Epidermal melanocyte (primary cell): ENCODE data around the gene C17orf100.

Experiments
- DNase-seq: peaks from one replicate; pipeline ENCODE4 v3.0.0; 2011; ENCODE audit warnings: low spot score; ENCODE audit not compliant: insufficient read length

Gene C17orf100

GRCh38 chr17:6669479-6670212 lies 18.1 kb downstream of the C17orf100 start:
- no peak for DNase-seq

GRCh38 chr17:6670571-6670970 lies 19.0 kb downstream of the C17orf100 start:
- DNase-seq, result no peak

- DNase-seq, result no peak
Observed at GRCh38 chr17:6670999-6671398, 19.4 kb downstream of the C17orf100 start.

- DNase-seq, result no peak
Observed at GRCh38 chr17:6671431-6671830, 19.9 kb downstream of the C17orf100 start.

GRCh38 chr17:6674586-6674985 lies 23.0 kb downstream of the C17orf100 start:
- DNase-seq, result no peak

GRCh38 chr17:6675201-6675825 lies 23.8 kb downstream of the C17orf100 start:
- no peak for DNase-seq

- no peak for DNase-seq
Observed at GRCh38 chr17:6676802-6677157, 25.2 kb downstream of the C17orf100 start.

GRCh38 chr17:6677158-6677831 lies 25.7 kb downstream of the C17orf100 start:
- no peak for DNase-seq

GRCh38 chr17:6677946-6678345 lies 26.4 kb downstream of the C17orf100 start:
- DNase-seq, result no peak

- no peak for DNase-seq
Observed at GRCh38 chr17:6679241-6679640, 27.7 kb downstream of the C17orf100 start.

- no peak for DNase-seq
Observed at GRCh38 chr17:6681176-6681575, 29.6 kb downstream of the C17orf100 start.

GRCh38 chr17:6681671-6682070 lies 30.1 kb downstream of the C17orf100 start:
- no peak for DNase-seq

- DNase-seq, result no peak
Observed at GRCh38 chr17:6682339-6682738, 30.8 kb downstream of the C17orf100 start.

GRCh38 chr17:6683081-6683684 lies 31.6 kb downstream of the C17orf100 start:
- DNase-seq, result no peak

- DNase-seq, result no peak
Observed at GRCh38 chr17:6683730-6684459, 32.3 kb downstream of the C17orf100 start.

GRCh38 chr17:6684460-6684783 lies 32.9 kb downstream of the C17orf100 start:
- DNase-seq, result no peak

GRCh38 chr17:6684881-6685767 lies 33.6 kb downstream of the C17orf100 start:
- no peak for DNase-seq

- no peak for DNase-seq
Observed at GRCh38 chr17:6686026-6686425, 34.5 kb downstream of the C17orf100 start.

GRCh38 chr17:6688944-6689343 lies 37.4 kb downstream of the C17orf100 start:
- DNase-seq, result no peak

- DNase-seq, result no peak
Observed at GRCh38 chr17:6690641-6691040, 39.1 kb downstream of the C17orf100 start.

- no peak for DNase-seq
Observed at GRCh38 chr17:6691546-6691945, 40.0 kb downstream of the C17orf100 start.
